ENCODE measurements around the gene RDH5.
"Not testable (repeated sequence)": the region's sequence is repeated elsewhere in the genome, so short reads cannot be mapped to it uniquely, and the experiment has no call there.

Gene RDH5

GRCh38 chr12:55745361-55746173 lies 25.4 kb downstream of the RDH5 start:
- DNase-seq (ENCODE audit: low read depth): no peak

GRCh38 chr12:55746174-55746912 lies 26.1 kb downstream of the RDH5 start:
- DNase-seq (ENCODE audit: low read depth): no peak

- DNase-seq (ENCODE audit: low read depth): no peak
These were observed 26.7 kb downstream of the RDH5 start for GRCh38 chr12:55746913-55747231.

- no peak for DNase-seq (ENCODE audit: low read depth)
These were observed 28.2 kb downstream of the RDH5 start for GRCh38 chr12:55748230-55748993.

GRCh38 chr12:55755246-55755645 lies 35.1 kb downstream of the RDH5 start:
- DNase-seq (ENCODE audit: low read depth): no peak

- DNase-seq (ENCODE audit: low read depth): no peak
These were observed 37.5 kb downstream of the RDH5 start for GRCh38 chr12:55757701-55758100.

- not testable (repeated sequence) for DNase-seq (ENCODE audit: low read depth)
These were observed 38.4 kb downstream of the RDH5 start for GRCh38 chr12:55758575-55758974.

- no peak for DNase-seq (ENCODE audit: low read depth)
These were observed 40.5 kb downstream of the RDH5 start for GRCh38 chr12:55760663-55761062.

- DNase-seq (ENCODE audit: low read depth): no peak
These were observed 42.5 kb downstream of the RDH5 start for GRCh38 chr12:55762646-55763045.

GRCh38 chr12:55765736-55766290 lies 45.6 kb downstream of the RDH5 start:
- DNase-seq (ENCODE audit: low read depth): no peak

- no peak for DNase-seq (ENCODE audit: low read depth)
These were observed 47.0 kb downstream of the RDH5 start for GRCh38 chr12:55767156-55767555.

- no peak for DNase-seq (ENCODE audit: low read depth)
These were observed 51.5 kb downstream of the RDH5 start for GRCh38 chr12:55771736-55772135.

All from activated T-helper 1 cell treated with Interleukin-2 at 50 U/mL for 16 hours (primary cell).